NT2/D1 (cell line): Measurements from ENCODE around the gene DYNC1I2.

Source experiments
- DNase-seq: peaks from one replicate; pipeline ENCODE4 v3.0.0-alpha.2; 2011; ENCODE audit warnings: low read depth, low spot score
- H3K27me3 ChIP-seq: 2 replicates; pipeline ENCODE4 v1.6.0; 2011; ENCODE audit warnings: mild to moderate bottlenecking; ENCODE audit not compliant: insufficient read length, insufficient read depth
- H3K36me3 ChIP-seq: 2 replicates; pipeline ENCODE4 v1.6.1; 2011; ENCODE audit warnings: mild to moderate bottlenecking, low read length, mixed read lengths; ENCODE audit not compliant: insufficient read depth, insufficient read length
- H3K4me1 ChIP-seq: 2 replicates; pipeline ENCODE4 v1.5.1; 2011; ENCODE audit not compliant: insufficient read depth, insufficient read length
- H3K4me3 ChIP-seq: 2 replicates; pipeline ENCODE4 v1.5.1; 2011; ENCODE audit warnings: low read depth; ENCODE audit not compliant: insufficient read length
- H3K9ac ChIP-seq: 2 replicates; pipeline ENCODE4 v1.6.0; 2011; ENCODE audit warnings: low read depth; ENCODE audit not compliant: insufficient read length
- H3K9me3 ChIP-seq: 2 replicates; pipeline ENCODE4 v1.5.1; 2011; ENCODE audit warnings: mild to moderate bottlenecking, low read length; ENCODE audit not compliant: insufficient read depth
- SUZ12 ChIP-seq: IDR thresholded peaks from 2 replicates; pipeline ENCODE4 v1.6.1; 2011; ENCODE audit not compliant: insufficient read length, insufficient read depth; ENCODE audit errors: extremely low read depth
- YY1 ChIP-seq: IDR thresholded peaks from 2 replicates; pipeline ENCODE4 v1.6.1; 2011; ENCODE audit not compliant: insufficient read length, insufficient read depth
- ZNF274 ChIP-seq: IDR thresholded peaks from 2 replicates; pipeline ENCODE4 v1.6.1; 2011; ENCODE audit warnings: mild to moderate bottlenecking, low read depth, low read length

Gene DYNC1I2

DNA sequence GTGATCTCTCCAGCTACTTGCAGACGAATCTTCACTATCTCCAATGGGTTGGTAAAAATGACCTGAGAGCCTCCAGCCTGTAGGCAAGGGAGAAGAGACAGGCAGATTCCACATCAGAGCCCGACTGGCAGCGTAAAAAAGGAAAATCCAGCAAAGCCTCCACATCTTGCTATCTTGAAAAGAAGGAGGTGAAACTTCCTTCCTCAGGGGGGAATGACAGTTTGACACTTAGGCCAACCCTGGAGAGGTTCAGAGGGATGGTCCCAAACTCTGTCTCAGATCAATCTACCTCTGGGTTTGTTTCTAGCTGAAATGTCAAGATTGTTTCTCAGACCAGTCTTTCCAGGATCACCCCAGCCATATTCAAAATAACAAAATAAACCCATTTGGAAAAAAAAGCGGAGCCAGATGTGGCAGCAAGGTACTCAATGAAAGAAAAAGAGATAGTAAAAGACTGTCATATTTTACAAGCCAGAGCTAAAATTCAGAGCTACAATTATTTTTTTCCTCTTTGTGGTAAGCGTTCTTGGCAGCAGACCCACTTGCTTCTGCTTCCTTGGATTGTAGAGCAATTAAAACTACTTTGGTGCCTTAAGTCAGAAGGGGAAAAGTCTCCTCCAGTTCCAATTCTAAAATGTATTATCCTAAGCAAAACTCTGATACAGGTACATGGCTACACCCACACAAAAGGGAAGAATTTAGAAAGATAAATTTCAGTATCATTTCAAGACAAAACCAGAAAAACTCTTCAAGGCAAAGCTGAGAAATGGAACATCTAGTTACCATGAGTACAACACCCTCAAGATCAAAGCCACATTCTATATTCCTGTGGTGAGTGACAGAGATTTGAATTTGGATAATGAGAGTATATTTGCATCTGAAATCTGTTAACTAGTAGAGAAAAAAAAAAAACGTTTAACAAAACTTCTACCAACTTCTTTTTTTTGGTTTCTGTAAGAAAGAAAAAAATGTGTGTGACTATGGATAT is 106.7 kb downstream of the DYNC1I2 start:
- no peak overlapping the region for H3K4me3 ChIP-seq
- DNase-seq: no peak
- no peak for TF ChIP-seq SUZ12
- TF ChIP-seq YY1: no peak
- TF ChIP-seq ZNF274: no peak

DNA sequence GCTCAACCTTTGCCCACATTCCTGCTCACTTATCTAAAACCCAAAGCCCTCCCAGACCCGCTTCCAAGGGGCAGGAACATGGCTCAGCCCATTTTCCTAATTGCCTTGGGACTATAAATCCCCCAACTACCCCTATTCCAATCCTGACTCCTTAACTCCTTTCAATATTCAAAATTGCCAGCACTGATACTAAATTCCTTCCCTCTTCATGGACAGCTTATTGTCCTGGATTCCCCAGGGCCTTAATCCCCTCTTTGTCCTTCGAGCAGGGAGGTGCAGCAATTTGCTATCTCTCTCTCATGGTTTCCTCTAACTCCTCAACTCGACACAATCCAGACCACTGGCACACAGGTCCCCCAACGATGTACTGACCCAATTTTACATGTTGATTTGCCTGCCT is 107.6 kb downstream of the DYNC1I2 start:
- DNase-seq: peak; percentile 47
- no peaks in the 10 kb centered on the region for H3K27me3 ChIP-seq

More for the DNA sequence above, 106.7 kb downstream of the DYNC1I2 start:
- H3K9me3 ChIP-seq: no peaks in the 10 kb centered on the region
- peaks cover 2% of the 10 kb centered on the region for H3K4me1 ChIP-seq
- H3K27me3 ChIP-seq: no peaks in the 10 kb centered on the region
- no peak overlapping the region for H3K9ac ChIP-seq
- H3K36me3 ChIP-seq: no peaks in the 10 kb centered on the region

More for the DNA sequence above, 107.6 kb downstream of the DYNC1I2 start:
- no peaks in the 10 kb centered on the region for H3K9me3 ChIP-seq
- TF ChIP-seq YY1 (no peak), ZNF274 (no peak), SUZ12 (no peak)
- H3K4me1 ChIP-seq: peaks cover 2% of the 10 kb centered on the region
- no peaks in the 10 kb centered on the region for H3K36me3 ChIP-seq
- H3K9ac ChIP-seq: no peak overlapping the region
- H3K4me3 ChIP-seq: no peak overlapping the region
